ENCODE data around the gene BLOC1S6.

GRCh38 chr15:45653702-45654424, 66.7 kb downstream of the BLOC1S6 start:
- TF ChIP-seq POLR2AphosphoS5 (IDR thresholded peaks at IDR 0.05; ENCODE audit: low read depth, low read length), result no peak
- TF ChIP-seq POLR2A (IDR thresholded peaks at IDR 0.05; ENCODE audit: low read depth, low read length), result no peak
